Fibroblast of gingiva (primary cell): ENCODE measurements around the gene PILRB.

Experiments
- DNase-seq: peaks from one replicate; pipeline ENCODE4 v3.0.0-alpha.2; 2011; ENCODE audit warnings: low read depth

PILRB gene

DNA sequence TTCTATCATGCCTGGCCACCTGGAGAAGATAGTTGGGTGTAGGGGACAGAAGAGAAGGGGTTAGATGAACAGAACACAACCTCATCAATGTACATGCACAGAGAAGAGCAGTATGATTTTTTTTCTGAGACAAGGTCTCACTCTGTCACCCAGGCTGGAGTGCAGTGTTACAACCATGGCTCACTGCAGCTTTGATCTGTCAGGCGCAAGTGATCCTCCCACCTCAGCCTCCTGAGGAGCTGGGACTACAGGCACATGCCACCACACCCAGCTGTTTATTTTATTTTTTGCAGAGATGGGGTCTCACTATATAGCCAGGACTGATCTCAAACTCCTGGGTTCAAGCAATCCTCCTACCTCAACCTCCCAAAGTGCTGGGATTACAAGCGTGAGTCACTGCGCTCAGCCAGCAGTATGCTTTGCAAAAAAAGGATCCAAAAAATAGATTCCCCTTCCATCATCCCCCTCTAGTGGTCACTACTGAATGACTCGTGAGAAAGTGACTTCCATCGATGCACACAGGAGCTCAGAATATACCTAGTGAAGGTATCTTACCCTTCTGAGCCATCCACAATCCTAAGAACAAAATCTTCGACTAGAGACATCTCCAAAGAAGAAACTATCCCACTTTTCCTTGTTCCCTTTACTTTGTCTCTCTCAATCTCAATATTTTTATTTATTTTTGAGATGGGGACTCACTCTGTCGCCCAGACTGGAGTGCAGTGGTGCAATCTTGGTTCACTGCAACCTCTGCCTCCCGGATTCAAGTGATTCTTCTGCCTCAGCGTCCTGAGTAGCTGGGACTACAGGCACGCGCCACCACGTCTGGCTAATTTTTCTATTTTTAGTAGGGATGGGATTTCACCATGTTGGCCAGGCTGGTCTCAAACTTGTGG lies 49.6 kb downstream of the PILRB start:
- peak; percentile 57 for DNase-seq

- no peak for DNase-seq
Observed at GRCh38 chr7:100411101-100411500, 53.2 kb downstream of the PILRB start.

DNA sequence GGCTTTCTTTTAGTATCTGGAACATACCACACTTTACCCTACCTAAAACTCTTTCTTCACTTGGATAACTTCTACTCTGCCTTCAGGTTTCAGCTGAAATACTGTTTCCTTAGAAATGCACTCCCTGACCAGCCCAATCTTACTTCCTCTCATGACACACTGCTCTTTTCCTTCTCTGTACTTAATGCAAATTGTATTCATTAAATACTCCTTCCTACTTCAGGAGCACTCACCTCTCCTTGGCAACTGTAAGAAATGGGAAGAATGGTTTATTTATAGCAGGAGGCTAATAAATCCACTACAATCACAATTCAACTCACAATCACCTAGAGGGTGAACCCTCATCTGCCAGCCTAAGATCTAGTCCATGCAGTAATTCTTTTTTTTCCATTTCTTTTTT lies 55.4 kb downstream of the PILRB start:
- DNase-seq = no peak

DNA sequence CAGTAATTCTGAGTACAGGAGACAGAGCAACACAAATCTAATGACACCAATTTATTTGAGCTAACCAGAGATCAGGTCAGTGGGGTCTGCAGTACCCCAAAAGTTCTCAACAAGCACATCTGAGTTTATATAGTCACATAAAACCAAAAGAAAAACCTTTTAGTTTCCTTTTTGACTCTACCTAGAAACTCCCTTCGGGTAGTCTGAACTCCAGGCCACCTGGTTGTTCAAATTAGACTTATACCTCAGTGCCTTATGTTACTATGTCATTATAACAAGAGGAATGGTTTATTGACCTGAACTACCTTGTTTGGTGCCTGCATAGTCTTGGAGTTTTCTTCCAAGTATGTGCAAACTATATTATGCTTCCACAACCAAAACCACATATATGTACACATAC lies 56.0 kb downstream of the PILRB start:
- no peak for DNase-seq

DNA sequence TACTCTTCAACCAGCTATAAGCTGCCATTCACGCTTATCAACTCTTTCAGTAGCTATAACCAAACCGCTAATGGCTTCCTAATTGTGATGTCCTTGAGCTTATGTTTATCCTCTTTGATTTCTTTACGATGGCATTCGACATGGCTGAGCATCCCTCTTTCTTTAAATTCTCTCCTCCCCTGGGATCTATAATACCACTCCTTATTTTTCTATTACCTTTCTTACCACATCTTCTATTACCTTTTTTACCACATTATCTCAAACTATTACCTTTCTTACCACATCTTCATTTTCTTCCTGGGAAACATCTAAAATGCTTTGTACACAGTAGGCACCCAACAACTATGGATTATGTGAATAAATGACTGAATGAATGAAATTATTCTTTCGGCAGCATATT lies 57.5 kb downstream of the PILRB start:
- DNase-seq = no peak
